HG03066 (cell line): Measurements from ENCODE around the gene ARL4C.

ENCODE experiments used
- ATAC-seq: cut with Tn5 transposase; IDR thresholded peaks from one replicate; pipeline ENCODE4 v1.9.1; 2021; ENCODE audit warnings: low read depth; ENCODE audit not compliant: unreplicated experiment

Gene ARL4C

GRCh38 chr2:234448506-234449184 lies 48.2 kb downstream of the ARL4C start:
- ATAC-seq, result no peak

- no peak for ATAC-seq
These were observed 48.9 kb downstream of the ARL4C start for GRCh38 chr2:234447963-234448362.

- ATAC-seq, result no peak
These were observed 49.7 kb downstream of the ARL4C start for GRCh38 chr2:234447189-234447588.

GRCh38 chr2:234446404-234447076 lies 50.3 kb downstream of the ARL4C start:
- peak; percentile 88 for ATAC-seq

- ATAC-seq, result no peak
These were observed 52.0 kb downstream of the ARL4C start for GRCh38 chr2:234444893-234445292.

GRCh38 chr2:234444242-234444730 lies 52.6 kb downstream of the ARL4C start:
- no peak for ATAC-seq
